Hepatocyte (in vitro differentiated cells): ENCODE data around the gene MAD1L1.

ENCODE experiments used
- EZH2 ChIP-seq: fragments of 200-600 bp; sonication (generic); IDR thresholded peaks from 2 replicates; pipeline ENCODE4 v1.6.1; 2016; ENCODE audit warnings: antibody characterized with exemption, mild to moderate bottlenecking, borderline replicate concordance
- EZH2phosphoT487 ChIP-seq: fragments of 200-600 bp; sonication (generic); IDR thresholded peaks from one replicate; pipeline ENCODE4 v1.6.1; 2018; ENCODE audit warnings: antibody characterized with exemption, mild to moderate bottlenecking, low read depth, moderate library complexity; ENCODE audit not compliant: unreplicated experiment, severe bottlenecking

DNA sequence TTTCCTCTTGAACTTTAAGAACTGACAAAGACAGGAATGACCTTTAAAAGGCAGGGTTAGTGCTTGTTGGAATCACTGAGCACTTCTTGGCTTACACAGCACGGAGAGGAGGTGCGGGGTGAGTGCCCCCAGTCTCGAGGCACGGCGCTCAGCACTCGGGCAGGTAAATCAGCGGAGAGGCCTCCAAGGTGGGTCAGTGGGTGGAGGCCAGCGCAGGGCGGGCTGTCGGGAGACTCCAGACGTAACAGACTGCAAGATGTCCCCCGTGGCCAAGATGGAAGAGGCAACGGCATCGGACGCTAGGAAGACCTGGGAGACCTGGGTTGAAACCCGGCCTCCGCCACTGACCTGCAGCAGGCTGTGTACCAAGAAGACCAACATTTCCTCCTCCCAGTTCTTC is 149.4 kb downstream of the MAD1L1 start:
- TF ChIP-seq EZH2: no peak
- TF ChIP-seq EZH2phosphoT487: no peak
